Activated CD8-positive, alpha-beta memory T cell treated with anti-CD3 and anti-CD28 coated beads for 24 hours (primary cell): Measurements from ENCODE around the gene DPEP1.
"Not testable (repeated sequence)": the region's sequence is repeated elsewhere in the genome, so short reads cannot be mapped to it uniquely, and the experiment has no call there.

ENCODE experiments used
- DNase-seq: peaks from one replicate; pipeline ENCODE4 v3.0.0-alpha.2; 2020

The DPEP1 gene

GRCh38 chr16:89613231-89613953, at the start of gene DPEP1:
Gene DPEP1, plus strand, starts transcription at chr16:89613642. Its CDS starts 16,769 bp downstream, at chr16:89630411.
- no peak for DNase-seq

- peak; percentile 81 for DNase-seq
Observed at GRCh38 chr16:89564476-89565255, 48.8 kb upstream of the DPEP1 start.

- DNase-seq, result no peak
Observed at GRCh38 chr16:89565256-89565505, 48.3 kb upstream of the DPEP1 start.

- DNase-seq, result peak; percentile 90
Observed at GRCh38 chr16:89565506-89566372, 47.7 kb upstream of the DPEP1 start.

GRCh38 chr16:89567656-89568594, 45.5 kb upstream of the DPEP1 start:
- DNase-seq, result no peak

GRCh38 chr16:89569506-89570341, 43.7 kb upstream of the DPEP1 start:
- no peak for DNase-seq

GRCh38 chr16:89570342-89570923, 43.0 kb upstream of the DPEP1 start:
- DNase-seq, result no peak

- not testable (repeated sequence) for DNase-seq
Observed at GRCh38 chr16:89570983-89571598, 42.4 kb upstream of the DPEP1 start.

GRCh38 chr16:89571636-89572035, 41.8 kb upstream of the DPEP1 start:
- DNase-seq, result no peak

GRCh38 chr16:89572073-89572484, 41.4 kb upstream of the DPEP1 start:
- no peak for DNase-seq

GRCh38 chr16:89572485-89573205, 40.8 kb upstream of the DPEP1 start:
- DNase-seq, result no peak

- no peak for DNase-seq
Observed at GRCh38 chr16:89573826-89574680, 39.4 kb upstream of the DPEP1 start.

- peak; percentile 82 for DNase-seq
Observed at GRCh38 chr16:89574681-89575246, 38.7 kb upstream of the DPEP1 start.

- DNase-seq, result peak; percentile 71
Observed at GRCh38 chr16:89575247-89576152, 37.9 kb upstream of the DPEP1 start, which contains the start of gene CPNE7. Gene CPNE7, plus strand, starts transcription at chr16:89575758. Its CDS starts 140 bp downstream, at chr16:89575898.

GRCh38 chr16:89576153-89577054, 37.0 kb upstream of the DPEP1 start:
- DNase-seq, result no peak
